Measurements from ENCODE around the gene PAPSS1. TPM values are rescaled to one million over a fixed set of nuclear protein-coding genes. Genes with fewer than 3 reads are reported as not detected.

Gene PAPSS1
- total RNA-seq, 2 donors from 2014 or later, result 20.0 to 29.8 TPM

DNA sequence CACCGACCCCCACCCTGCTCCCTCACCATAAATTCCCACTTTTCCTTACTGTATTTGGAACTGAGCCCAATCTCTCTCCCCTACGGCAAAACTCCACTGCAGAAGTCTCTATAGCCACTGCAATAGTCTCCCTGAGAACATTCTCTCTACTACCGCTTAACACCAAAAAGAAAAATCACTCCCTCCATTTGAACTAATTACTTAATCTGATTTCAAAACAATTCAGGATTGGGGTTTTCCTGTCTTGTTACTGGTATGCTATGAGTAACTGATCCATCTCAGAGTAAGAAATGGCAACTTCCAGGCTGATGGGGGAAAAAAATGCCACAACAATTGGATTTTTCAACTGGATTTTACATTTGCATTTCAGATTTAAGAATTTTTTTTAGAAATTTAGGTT lies 5.8 kb downstream of the PAPSS1 start:
- Histone ChIP-seq H3K27me3 (replicated peaks; ENCODE audit: insufficient read depth) (no peaks in the 10 kb centered on the region), H3K9me3 (no peaks in the 10 kb centered on the region), H3K4me3 (no peak overlapping the region), H3K36me3 (no peaks in the 10 kb centered on the region), H3K4me1 (ENCODE audit: control insufficient read depth in 1 of 2, low read depth in 2 of 2) (peaks cover 5 to 23% of the 10 kb centered on the region in 2 donors), H3K27ac (no peak overlapping the region)
- ATAC-seq (ENCODE audit: insufficient number of reproducible peaks, low FRiP score, low read depth), result no peak
- DNase-seq (ENCODE audit: low spot score), result no peak
- TF ChIP-seq, protein P1, sequence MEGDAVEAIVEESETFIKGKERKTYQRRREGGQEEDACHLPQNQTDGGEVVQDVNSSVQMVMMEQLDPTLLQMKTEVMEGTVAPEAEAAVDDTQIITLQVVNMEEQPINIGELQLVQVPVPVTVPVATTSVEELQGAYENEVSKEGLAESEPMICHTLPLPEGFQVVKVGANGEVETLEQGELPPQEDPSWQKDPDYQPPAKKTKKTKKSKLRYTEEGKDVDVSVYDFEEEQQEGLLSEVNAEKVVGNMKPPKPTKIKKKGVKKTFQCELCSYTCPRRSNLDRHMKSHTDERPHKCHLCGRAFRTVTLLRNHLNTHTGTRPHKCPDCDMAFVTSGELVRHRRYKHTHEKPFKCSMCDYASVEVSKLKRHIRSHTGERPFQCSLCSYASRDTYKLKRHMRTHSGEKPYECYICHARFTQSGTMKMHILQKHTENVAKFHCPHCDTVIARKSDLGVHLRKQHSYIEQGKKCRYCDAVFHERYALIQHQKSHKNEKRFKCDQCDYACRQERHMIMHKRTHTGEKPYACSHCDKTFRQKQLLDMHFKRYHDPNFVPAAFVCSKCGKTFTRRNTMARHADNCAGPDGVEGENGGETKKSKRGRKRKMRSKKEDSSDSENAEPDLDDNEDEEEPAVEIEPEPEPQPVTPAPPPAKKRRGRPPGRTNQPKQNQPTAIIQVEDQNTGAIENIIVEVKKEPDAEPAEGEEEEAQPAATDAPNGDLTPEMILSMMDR (IDR thresholded peaks at IDR 0.05), result no peak

DNA sequence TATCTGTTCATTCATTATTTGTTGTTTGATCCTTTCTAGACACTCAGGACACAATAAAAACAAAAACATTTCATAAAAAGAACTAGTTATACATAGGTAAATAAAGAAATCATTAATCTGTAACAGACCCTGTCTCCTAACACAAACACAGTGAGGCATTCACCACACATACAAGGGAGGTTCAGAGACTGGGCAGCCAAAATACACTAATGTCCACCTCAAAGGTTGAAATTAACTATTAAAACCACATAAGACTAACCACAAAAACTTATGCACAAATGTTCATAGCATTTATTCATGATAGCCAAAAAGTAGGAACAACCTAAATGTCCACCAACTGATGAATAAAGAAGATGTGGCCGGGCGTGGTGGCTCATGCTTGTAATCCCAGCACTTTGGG lies 7.8 kb downstream of the PAPSS1 start:
- no peak overlapping the region for H3K4me3 ChIP-seq
- peaks cover 0 to 6% of the 10 kb centered on the region in 2 donors for H3K4me1 ChIP-seq (ENCODE audit: control insufficient read depth in 1 of 2, low read depth in 2 of 2)
- H3K9me3 ChIP-seq, result no peaks in the 10 kb centered on the region
- no peak overlapping the region for H3K27ac ChIP-seq
- no peak for DNase-seq (ENCODE audit: low spot score)
- H3K36me3 ChIP-seq, result no peaks in the 10 kb centered on the region
- no peak for ATAC-seq (ENCODE audit: insufficient number of reproducible peaks, low FRiP score, low read depth)
- no peaks in the 10 kb centered on the region for H3K27me3 ChIP-seq (replicated peaks; ENCODE audit: insufficient read depth)
- TF ChIP-seq, protein P1 (IDR thresholded peaks at IDR 0.05), result no peak

DNA sequence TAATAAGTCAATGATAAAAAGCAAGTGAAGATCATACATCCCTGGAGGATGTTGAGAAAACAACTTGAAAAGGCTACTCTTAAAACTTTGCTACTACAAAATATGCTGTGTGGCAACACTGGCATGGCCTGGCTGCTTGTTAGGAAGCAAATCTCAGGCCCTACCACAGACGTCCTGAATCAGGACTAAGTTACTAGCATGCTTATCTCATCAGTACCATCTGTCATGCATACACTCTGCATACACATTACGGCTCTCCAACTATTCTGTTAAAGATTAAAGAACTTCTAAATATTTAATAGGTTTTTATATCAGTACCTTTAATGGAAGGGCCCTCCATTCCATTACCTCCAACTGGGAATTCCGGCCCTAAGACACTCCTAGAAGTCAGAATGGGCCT lies 8.2 kb downstream of the PAPSS1 start:
- Histone ChIP-seq H3K9me3 (peaks cover under 1% of the 10 kb centered on the region), H3K36me3 (no peaks in the 10 kb centered on the region), H3K27ac (no peak overlapping the region), H3K4me1 (ENCODE audit: control insufficient read depth in 1 of 2, low read depth in 2 of 2) (peaks cover 0 to 6% of the 10 kb centered on the region in 2 donors), H3K4me3 (no peak overlapping the region), H3K27me3 (replicated peaks; ENCODE audit: insufficient read depth) (no peaks in the 10 kb centered on the region)
- TF ChIP-seq, protein P1 (IDR thresholded peaks at IDR 0.05), result no peak
- DNase-seq (ENCODE audit: low spot score) (no peak), ATAC-seq (ENCODE audit: insufficient number of reproducible peaks, low FRiP score, low read depth) (no peak)

DNA sequence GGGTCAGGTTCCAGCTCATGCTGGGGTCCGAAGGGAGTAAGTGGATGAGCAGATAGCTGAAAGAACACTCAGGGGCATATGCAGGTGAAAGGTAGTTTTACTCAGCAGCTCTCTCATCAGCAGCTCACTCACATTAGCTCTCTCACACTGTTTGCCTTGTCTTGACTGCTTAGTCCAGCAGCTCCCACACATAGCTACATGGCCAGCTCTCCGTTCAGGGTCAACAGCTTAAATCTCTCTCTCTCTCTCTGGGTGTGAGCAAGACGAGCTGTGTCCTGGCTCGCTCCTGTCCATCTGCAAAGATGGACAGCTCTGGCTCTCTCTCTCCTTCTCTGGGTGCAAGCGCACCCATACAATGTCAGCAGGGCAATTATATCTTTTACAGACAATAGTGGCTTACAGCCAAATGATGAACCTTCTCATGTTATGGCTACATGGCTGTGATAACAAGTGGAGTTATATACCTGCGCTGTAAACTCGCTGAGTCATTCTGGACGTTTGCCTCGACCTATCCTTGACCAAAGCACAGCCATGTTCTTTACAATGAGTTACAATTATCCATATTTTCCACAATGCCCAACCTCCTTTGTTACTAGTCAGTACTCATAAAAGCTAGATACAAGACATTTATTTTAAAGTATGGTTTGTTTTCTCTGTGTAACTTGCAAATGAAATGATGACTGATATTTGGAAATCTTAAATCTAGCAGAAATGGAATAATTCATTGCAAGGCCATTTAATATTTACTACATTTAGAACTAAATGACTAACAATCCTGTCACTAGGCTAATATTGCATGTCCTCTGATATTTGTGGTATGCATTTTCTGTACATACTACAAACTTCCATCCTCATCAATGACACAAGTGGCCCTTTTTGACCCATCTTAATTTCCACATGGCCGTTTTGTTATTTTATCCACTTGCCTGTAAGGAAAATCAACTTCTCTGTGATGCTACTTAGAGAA lies 9.3 kb downstream of the PAPSS1 start:
- DNase-seq (ENCODE audit: low spot score) (no peak), ATAC-seq (ENCODE audit: insufficient number of reproducible peaks, low FRiP score, low read depth) (no peak)
- no peak overlapping the region for H3K27ac ChIP-seq
- TF ChIP-seq, protein P1 (IDR thresholded peaks at IDR 0.05), result no peak
- H3K9me3 ChIP-seq, result peaks cover 11% of the 10 kb centered on the region
- no peaks in the 10 kb centered on the region for H3K36me3 ChIP-seq
- H3K27me3 ChIP-seq (replicated peaks; ENCODE audit: insufficient read depth), result no peaks in the 10 kb centered on the region
- H3K4me3 ChIP-seq, result no peak overlapping the region
- H3K4me1 ChIP-seq (ENCODE audit: control insufficient read depth in 1 of 2, low read depth in 2 of 2), result peaks cover 0 to 6% of the 10 kb centered on the region in 2 donors

DNA sequence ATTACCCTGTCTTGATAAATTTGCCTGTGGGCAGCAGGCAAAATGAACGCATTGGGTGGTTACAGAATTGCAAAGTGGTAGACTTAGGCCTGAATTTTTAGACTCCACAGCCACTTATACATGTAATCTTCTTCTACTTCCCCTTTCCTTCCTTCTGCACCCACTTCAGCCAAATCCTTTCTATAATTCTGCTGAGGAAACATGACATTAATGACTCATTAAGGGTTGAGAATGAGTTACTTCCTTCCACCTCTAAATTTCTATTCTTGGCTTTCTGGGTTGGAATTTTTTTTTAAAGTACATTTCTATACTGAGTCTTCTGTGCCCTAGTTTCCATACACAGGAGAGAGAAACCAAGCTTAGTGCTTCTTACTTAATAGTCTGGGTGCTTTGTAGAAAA lies 10.1 kb downstream of the PAPSS1 start:
- Histone ChIP-seq H3K27me3 (replicated peaks; ENCODE audit: insufficient read depth) (no peaks in the 10 kb centered on the region), H3K9me3 (peaks cover 19% of the 10 kb centered on the region), H3K4me3 (no peak overlapping the region), H3K36me3 (no peaks in the 10 kb centered on the region), H3K27ac (no peak overlapping the region), H3K4me1 (ENCODE audit: control insufficient read depth in 1 of 2, low read depth in 2 of 2) (peaks cover 0 to 6% of the 10 kb centered on the region in 2 donors)
- no peak for ATAC-seq (ENCODE audit: insufficient number of reproducible peaks, low FRiP score, low read depth)
- TF ChIP-seq, protein P1 (IDR thresholded peaks at IDR 0.05), result no peak
- no peak for DNase-seq (ENCODE audit: low spot score)

Data from thoracic aorta (tissue), 2 donors.